ENCODE measurements around the gene RBMS1. TPM values are rescaled to one million over a fixed set of nuclear protein-coding genes. Genes with fewer than 3 reads are reported as not detected.

RBMS1 gene
- total RNA-seq, 1 donor from 2014 or later = 53.0 TPM

DNA sequence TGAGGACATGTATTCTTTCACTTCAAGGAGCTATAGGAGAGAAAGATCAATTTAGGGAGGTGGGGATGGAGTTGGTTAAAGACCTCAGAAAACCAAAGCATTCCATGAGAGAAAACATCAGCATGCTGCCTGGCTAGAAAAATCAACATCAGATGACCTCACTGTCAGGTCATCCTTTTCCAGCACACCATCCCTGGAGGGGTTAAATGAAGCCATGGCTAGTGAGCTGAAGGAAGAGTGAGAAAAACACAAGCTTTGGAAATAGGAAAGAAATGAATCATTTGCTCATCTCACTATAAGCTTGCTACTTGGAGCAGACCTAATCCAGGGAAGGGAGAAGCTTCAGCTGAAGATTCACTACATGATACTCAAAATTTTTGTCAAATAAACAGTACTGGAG, 184.0 kb downstream of the RBMS1 start:
- ATAC-seq (ENCODE audit: poor library complexity) (no peak), DNase-seq (no peak)
- intact Hi-C loops (cut with DNase I) = no loop called here

GRCh38 chr2:160308915-160309314, 184.7 kb downstream of the RBMS1 start:
- ATAC-seq (ENCODE audit: poor library complexity) = no peak
- intact Hi-C loops (cut with DNase I) = no loop called here
- no peak for DNase-seq

GRCh38 chr2:160308476-160308875, 185.1 kb downstream of the RBMS1 start:
- intact Hi-C loops (cut with DNase I) = no loop called here
- ATAC-seq (ENCODE audit: poor library complexity) (no peak), DNase-seq (no peak)

- ATAC-seq (ENCODE audit: poor library complexity) = peak; percentile 66
- DNase-seq = no peak
- intact Hi-C loops (cut with DNase I) = no loop called here
These were observed 186.6 kb downstream of the RBMS1 start for GRCh38 chr2:160306985-160307384.

GRCh38 chr2:160305081-160305750, 188.4 kb downstream of the RBMS1 start:
- ATAC-seq (ENCODE audit: poor library complexity) (no peak), DNase-seq (no peak)
- intact Hi-C loops (cut with DNase I) = no loop called here

DNA sequence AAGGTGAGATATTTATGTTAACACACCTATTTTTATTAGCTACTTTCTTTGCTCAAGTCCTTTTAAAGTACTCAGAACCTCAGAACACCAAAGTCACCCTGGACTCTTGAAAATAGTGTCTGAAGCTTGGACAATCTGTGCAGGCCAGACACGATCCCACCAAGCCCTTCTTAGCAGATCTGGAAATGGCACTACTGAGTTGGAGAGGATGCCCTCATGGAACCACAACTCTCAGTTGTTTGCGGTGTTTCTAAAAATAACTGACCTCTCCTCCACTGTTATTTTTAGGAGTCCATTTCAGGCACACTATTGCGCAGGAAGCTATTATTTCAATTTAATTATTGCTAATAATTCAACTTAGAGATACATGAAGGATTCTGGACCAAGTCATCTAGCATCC, 190.1 kb downstream of the RBMS1 start:
- DNase-seq = no peak
- intact Hi-C loops (cut with DNase I) = no loop called here
- ATAC-seq (ENCODE audit: poor library complexity) = peak; percentile 55

GRCh38 chr2:160303076-160303475, 190.5 kb downstream of the RBMS1 start:
- DNase-seq = no peak
- intact Hi-C loops (cut with DNase I) = no loop called here
- no peak for ATAC-seq (ENCODE audit: poor library complexity)

DNA sequence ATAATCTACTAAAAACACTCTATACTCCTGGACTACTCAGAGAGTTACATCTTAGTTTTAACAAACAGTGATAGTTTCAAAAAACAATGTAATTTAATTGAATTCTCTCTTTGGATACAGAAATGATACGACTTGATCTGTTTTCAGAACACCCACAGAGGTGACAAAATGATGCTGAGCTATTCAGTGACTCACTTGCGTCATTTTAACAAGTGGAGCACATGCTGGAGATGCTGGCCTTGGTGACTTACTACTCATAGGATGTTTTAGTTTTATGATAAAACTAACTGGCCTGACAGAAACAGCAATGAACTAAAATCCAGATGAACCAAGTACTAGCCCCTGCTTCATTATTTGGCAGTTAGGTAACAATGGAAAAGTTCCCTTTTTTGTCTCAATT, 192.2 kb downstream of the RBMS1 start:
- intact Hi-C loops (cut with DNase I) = no loop called here
- DNase-seq (no peak), ATAC-seq (ENCODE audit: poor library complexity) (no peak)

DNA sequence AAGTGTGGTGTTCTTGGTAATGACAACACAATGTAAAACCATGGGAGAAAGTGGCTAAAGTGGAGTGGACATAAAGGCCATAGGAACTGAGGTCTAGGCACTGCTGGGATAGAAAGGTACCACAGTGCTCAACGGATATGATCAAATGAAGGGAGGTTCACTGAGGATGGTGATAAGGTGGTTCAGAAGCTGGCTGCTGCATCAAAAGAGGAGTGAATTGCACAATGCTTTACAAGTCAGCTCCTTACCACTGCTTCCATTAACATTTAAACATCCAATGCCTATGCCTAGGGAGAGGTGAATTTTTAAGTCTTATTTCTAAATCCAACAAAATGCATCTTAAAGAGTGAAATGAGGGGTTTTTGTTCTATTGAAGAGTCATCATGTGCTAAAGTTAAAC, 193.4 kb downstream of the RBMS1 start:
- ATAC-seq (ENCODE audit: poor library complexity) (no peak), DNase-seq (no peak)
- intact Hi-C loops (cut with DNase I) = no loop called here

DNA sequence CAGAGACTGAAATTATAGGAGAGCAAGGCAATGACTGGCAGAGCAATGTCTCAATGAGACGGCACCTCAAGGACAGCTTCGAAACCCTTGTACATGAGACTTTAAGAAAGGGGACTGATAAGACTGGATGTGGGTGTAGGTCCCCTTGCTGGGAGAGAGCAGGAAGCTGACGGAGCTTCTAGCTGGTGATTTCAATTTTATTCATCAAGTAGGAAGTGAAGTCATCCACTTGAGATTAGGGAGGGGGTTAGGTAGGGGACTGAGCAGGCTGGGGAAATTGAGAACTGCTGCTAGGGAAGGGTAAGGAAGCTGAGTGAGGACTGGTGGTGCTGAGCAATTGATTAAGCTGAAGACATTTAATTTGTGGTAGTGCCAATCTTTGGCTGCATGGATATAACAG, 194.1 kb downstream of the RBMS1 start:
- no peak for DNase-seq
- intact Hi-C loops (cut with DNase I) = no loop called here
- no peak for ATAC-seq (ENCODE audit: poor library complexity)

GRCh38 chr2:160298960-160299359, 194.6 kb downstream of the RBMS1 start:
- DNase-seq = no peak
- intact Hi-C loops (cut with DNase I) = no loop called here
- no peak for ATAC-seq (ENCODE audit: poor library complexity)

DNA sequence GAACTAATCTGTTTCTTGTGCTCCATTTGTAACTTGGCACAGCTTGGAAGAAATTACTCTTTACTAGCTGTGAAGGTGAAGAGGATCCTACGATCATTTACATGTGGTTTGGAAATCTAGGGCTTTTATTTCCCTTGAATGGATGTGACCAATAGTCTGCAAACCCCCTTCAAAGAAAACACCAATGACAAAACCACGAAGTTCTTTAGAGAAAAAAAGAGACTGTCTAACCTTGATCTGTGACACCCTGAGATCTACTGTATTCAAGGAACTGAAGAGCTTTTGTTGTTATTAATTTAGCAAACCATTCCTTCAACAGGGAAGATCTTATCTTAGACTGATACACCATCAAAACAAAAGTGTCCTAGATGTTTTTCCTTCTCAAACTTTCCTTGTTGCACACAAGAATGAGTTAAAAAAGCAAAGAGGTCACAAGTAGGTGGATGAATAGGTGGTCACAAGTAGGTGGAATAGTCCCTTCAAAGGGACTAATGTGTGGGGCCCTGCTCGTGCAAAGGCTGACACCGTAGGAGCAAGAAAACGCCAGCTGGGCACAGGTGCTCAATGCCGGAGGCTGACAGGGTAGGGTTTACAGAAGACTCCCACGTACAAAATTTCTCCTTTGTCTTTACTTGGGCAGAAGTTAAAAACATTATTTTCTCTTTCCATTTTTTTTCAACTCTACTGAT, 197.9 kb downstream of the RBMS1 start:
- ATAC-seq (ENCODE audit: poor library complexity) (no peak), DNase-seq (no peak)
- intact Hi-C loops (cut with DNase I) = no loop called here

GRCh38 chr2:160294889-160295288, 198.7 kb downstream of the RBMS1 start:
- no peak for DNase-seq
- intact Hi-C loops (cut with DNase I) = no loop called here
- no peak for ATAC-seq (ENCODE audit: poor library complexity)

- intact Hi-C loops (cut with DNase I) = no loop called here
- DNase-seq (peak; percentile 74), ATAC-seq (ENCODE audit: poor library complexity) (peak; percentile 66)
These were observed 199.2 kb downstream of the RBMS1 start for GRCh38 chr2:160294339-160294803.

DNA sequence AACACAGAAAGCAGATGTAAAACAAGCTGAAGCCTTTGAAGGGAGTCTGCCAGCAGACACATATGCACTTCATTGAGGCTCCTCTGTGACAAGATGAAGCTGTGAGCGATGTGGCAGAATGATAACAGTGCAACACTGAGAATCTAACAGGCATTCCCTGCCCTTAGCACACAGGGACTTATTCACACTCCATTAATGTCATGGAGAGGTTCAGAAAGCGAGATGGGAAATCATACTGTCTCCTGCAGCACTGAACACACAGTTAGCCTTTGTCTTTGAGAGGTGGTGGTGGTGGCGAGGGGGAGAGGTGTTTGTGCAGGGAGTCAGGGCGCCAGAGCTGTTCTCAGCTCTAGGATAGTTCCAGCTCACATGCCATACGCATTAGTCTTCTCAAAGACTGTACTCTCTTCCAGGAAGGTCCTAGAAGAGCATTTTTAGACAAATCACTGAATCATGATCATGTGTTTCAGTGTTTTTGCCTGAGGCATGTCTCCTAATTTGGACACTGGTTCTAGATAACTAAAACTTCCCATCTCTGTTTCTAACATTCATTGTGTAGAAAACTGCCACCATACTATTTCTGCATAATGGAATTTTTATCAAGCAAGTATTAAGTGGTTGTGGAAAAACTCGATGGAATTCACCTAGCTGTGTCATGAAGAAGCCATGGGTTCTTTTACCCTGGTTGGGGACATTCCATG, 200.1 kb downstream of the RBMS1 start:
- no peak for DNase-seq
- ATAC-seq (ENCODE audit: poor library complexity) = peak; percentile 16
- intact Hi-C loops (cut with DNase I) = no loop called here

DNA sequence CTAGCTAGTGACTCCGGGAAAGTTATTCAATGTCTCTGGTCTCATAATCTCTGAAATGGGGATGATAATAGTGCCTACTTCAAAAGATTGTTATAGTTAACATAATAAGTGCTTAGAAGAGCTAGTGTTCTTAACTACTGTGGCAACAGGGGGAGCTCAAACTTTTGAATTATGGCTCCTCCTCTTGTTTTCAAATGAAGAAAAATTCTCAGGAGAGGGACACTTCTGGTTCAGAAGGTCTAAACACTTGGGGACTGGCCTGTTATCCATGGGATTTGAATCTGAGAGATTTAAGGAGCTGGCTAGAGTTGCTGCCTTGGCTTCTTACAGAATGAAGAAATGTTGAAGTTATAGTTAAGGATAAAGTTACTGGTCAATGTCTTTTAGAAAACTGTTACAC, 201.4 kb downstream of the RBMS1 start:
- DNase-seq (no peak), ATAC-seq (ENCODE audit: poor library complexity) (peak; percentile 38)
- intact Hi-C loops (cut with DNase I) = no loop called here

DNA sequence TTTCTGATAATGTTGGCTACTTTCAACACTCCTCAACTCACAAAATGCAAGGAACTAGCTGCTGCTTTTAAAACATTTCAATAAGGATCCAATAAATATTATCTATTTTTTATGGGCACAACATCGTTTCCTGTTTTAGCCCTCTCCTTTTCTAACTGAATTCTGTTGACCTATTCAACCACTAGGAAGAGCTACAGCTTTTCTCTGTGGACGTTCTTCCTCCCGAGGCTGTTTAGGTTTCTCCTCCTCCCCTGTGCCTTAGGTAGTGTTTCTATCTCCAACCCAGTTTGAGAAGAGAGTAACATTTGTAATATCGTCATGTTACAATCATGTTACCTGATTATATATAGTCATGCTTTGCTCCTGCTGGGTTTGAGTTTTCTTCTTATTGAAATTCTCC, 202.2 kb downstream of the RBMS1 start:
- peak; percentile 32 for ATAC-seq (ENCODE audit: poor library complexity)
- no peak for DNase-seq
- intact Hi-C loops (cut with DNase I) = no loop called here

DNA sequence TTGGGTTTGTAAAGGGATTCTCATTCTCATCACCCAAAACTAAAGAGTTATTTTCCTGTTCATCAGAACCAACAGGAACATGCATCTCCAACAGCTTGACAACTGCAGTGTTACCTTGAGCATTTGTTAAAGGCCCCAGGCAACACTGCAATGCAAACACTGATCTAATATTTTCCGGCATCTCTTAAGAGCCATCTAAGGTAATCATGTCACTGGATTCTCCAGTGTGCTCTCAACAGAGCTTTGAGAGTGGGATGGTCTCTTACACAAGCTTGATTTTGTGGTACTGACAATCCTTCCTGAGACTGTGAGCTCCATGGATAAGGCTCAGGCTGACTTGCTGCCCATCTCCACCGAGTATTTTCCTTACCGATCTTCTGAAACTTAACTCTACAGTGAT, 203.0 kb downstream of the RBMS1 start:
- DNase-seq (no peak), ATAC-seq (ENCODE audit: poor library complexity) (no peak)
- intact Hi-C loops (cut with DNase I) = no loop called here

DNA sequence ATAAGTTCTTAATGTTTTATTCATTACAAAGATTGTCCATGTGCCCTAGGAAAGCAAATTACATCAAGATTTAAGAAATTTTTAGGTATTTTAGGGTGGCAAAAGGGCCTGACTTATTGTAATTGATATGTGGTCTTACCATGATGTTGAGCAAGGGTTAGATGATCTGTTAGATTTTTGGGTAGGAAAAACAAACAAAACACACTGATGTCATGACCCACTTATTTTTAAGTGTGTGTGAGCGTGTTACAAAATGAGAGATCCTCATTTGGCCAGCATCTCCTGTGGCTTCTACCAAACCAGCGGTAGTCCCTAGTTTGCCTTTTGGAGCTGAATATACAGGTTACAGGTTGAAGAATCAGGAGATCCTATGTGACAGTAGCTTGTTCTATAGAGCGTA, 203.8 kb downstream of the RBMS1 start:
- intact Hi-C loops (cut with DNase I) = loop anchor here (10.0 kb wide), 1 partner anchor 695 kb away; no protein-coding TSS in a partner anchor
- no peak for DNase-seq
- ATAC-seq (ENCODE audit: poor library complexity) = no peak

GRCh38 chr2:160289126-160289525, 204.5 kb downstream of the RBMS1 start:
- DNase-seq (no peak), ATAC-seq (ENCODE audit: poor library complexity) (no peak)
- intact Hi-C loops (cut with DNase I) = loop anchor here (10.0 kb wide), 1 partner anchor 696 kb away; no protein-coding TSS in a partner anchor

All from Right ventricle myocardium superior (tissue), 1 donor.